Urinary bladder (tissue), 4 donors: ENCODE data around the gene HOMER1. TPM values are rescaled to one million over a fixed set of nuclear protein-coding genes. Genes with fewer than 3 reads are reported as not detected.
A peak's percentile ranks its signal among the peaks of the same experiment; 100 is the strongest.
"Not testable (repeated sequence)": the region's sequence is repeated elsewhere in the genome, so short reads cannot be mapped to it uniquely, and the experiment has no call there.

Experiments used
- DNase-seq: peaks from one replicate; pipeline ENCODE4 v3.0.0-alpha.2; 2015; ENCODE audit errors: extremely low spot score
- H3K27ac ChIP-seq: one replicate; pipeline ENCODE4 v1.5.1; 2013; ENCODE audit warnings: low read depth, mild to moderate bottlenecking, moderate library complexity
- H3K36me3 ChIP-seq: one replicate; pipeline ENCODE4 v1.6.1; 2013; ENCODE audit warnings: mild to moderate bottlenecking, moderate library complexity; ENCODE audit not compliant: insufficient read depth
- H3K4me1 ChIP-seq: one replicate; pipeline ENCODE4 v1.6.1; 2013; ENCODE audit warnings: mild to moderate bottlenecking, moderate library complexity; ENCODE audit not compliant: insufficient read depth
- H3K4me3 ChIP-seq: one replicate; pipeline ENCODE4 v1.5.1; 2013; ENCODE audit warnings: low read depth, low read length
- WGBS: extraction: QIAGEN DNeasy Blood & Tissue Kit; methylation state at CpG from one replicate; pipeline ENCODE4 v1.1.7; 2013; 5-methylcytosine and 5-hydroxymethylcytosine counted together
- polyA plus RNA-seq: library from polyadenylated mRNA; stranded (reverse); fragments of 200-250 nt; gene quantifications from one replicate; pipeline ENCODE4 v1.2.3, GENCODE V29; 2013
- total RNA-seq: library from RNA; depleted of rRNA; stranded (reverse); fragments of >200 nt; gene quantifications from one replicate; pipeline ENCODE4 v1.2.3, GENCODE V29; 2014
- donor health status: healthy with polysubstance abuse.
- donor health status: healthy.

Gene HOMER1
- total and polyA plus RNA-seq, 2 donors: 2.0 to 20.5 TPM

GRCh38 chr5:79536193-79536906 lies 22.4 kb upstream of the HOMER1 start:
- DNase-seq: no peak
- 89% methylated on average over 3 of the region's 3 CpGs for WGBS
- Histone ChIP-seq H3K36me3 (no peaks in the 10 kb centered on the region), H3K4me1 (no peaks in the 10 kb centered on the region), H3K27ac (no peak overlapping the region), H3K4me3 (no peak overlapping the region)

- Histone ChIP-seq H3K4me3 (no peak overlapping the region), H3K4me1 (no peaks in the 10 kb centered on the region), H3K36me3 (no peaks in the 10 kb centered on the region), H3K27ac (no peak overlapping the region)
- no peak for DNase-seq
- 86% methylated on average over 4 of the region's 4 CpGs for WGBS
Observed at GRCh38 chr5:79535477-79536192, 21.7 kb upstream of the HOMER1 start.

GRCh38 chr5:79529110-79529509 lies 15.2 kb upstream of the HOMER1 start:
- H3K27ac ChIP-seq: no peak overlapping the region
- WGBS: 77% methylated on average over 5 of the region's 5 CpGs
- H3K36me3 ChIP-seq: no peaks in the 10 kb centered on the region
- no peaks in the 10 kb centered on the region for H3K4me1 ChIP-seq
- no peak for DNase-seq
- no peak overlapping the region for H3K4me3 ChIP-seq

GRCh38 chr5:79527431-79527830 lies 13.5 kb upstream of the HOMER1 start:
- WGBS: 55% methylated on average over 1 of the region's 1 CpG
- no peak overlapping the region for H3K4me3 ChIP-seq
- H3K27ac ChIP-seq: no peak overlapping the region
- DNase-seq: no peak
- no peaks in the 10 kb centered on the region for H3K4me1 ChIP-seq
- no peaks in the 10 kb centered on the region for H3K36me3 ChIP-seq

- WGBS: 81% methylated on average over 5 of the region's 5 CpGs
- Histone ChIP-seq H3K36me3 (no peaks in the 10 kb centered on the region), H3K4me3 (no peak overlapping the region), H3K27ac (no peak overlapping the region), H3K4me1 (no peaks in the 10 kb centered on the region)
- DNase-seq: no peak
Observed at GRCh38 chr5:79526928-79527327, 13.0 kb upstream of the HOMER1 start.

GRCh38 chr5:79526493-79526892 lies 12.6 kb upstream of the HOMER1 start:
- Histone ChIP-seq H3K36me3 (no peaks in the 10 kb centered on the region), H3K4me1 (no peaks in the 10 kb centered on the region), H3K4me3 (no peak overlapping the region), H3K27ac (no peak overlapping the region)
- 80% methylated on average over 2 of the region's 2 CpGs for WGBS
- no peak for DNase-seq

GRCh38 chr5:79521156-79521555 lies 7.2 kb upstream of the HOMER1 start:
- Histone ChIP-seq H3K27ac (no peak overlapping the region), H3K4me1 (no peaks in the 10 kb centered on the region), H3K4me3 (no peak overlapping the region), H3K36me3 (no peaks in the 10 kb centered on the region)
- 100% methylated on average over 1 of the region's 1 CpG for WGBS
- no peak for DNase-seq

- no peak for DNase-seq
- Histone ChIP-seq H3K27ac (no peak overlapping the region), H3K4me1 (no peaks in the 10 kb centered on the region), H3K36me3 (no peaks in the 10 kb centered on the region), H3K4me3 (no peak overlapping the region)
- 74% methylated on average over 1 of the region's 1 CpG for WGBS
Observed at GRCh38 chr5:79518718-79519117, 4.8 kb upstream of the HOMER1 start.

DNA sequence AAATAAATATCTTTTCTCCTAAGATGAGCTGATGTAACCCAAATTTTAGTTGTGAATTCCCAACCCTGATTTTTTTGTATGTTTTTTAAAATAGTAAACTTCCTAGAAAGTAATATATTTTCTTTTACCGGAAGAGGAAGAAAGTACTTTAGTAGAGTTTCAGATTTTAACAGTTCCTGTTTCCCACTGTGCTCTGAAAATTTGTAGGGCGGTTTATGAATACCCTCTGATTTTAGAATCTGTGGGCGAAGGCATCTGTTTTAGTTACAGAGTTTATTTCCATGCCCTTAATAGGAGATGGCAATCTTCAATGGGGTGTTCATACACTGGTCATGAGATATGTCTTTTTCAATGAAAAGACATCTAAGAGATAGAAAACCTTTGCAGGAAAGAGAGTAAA lies 3.7 kb upstream of the HOMER1 start:
- no peak for DNase-seq
- WGBS: 72% methylated on average over 3 of the region's 3 CpGs
- Histone ChIP-seq H3K27ac (no peak overlapping the region), H3K4me1 (no peaks in the 10 kb centered on the region), H3K36me3 (no peaks in the 10 kb centered on the region), H3K4me3 (no peak overlapping the region)

DNA sequence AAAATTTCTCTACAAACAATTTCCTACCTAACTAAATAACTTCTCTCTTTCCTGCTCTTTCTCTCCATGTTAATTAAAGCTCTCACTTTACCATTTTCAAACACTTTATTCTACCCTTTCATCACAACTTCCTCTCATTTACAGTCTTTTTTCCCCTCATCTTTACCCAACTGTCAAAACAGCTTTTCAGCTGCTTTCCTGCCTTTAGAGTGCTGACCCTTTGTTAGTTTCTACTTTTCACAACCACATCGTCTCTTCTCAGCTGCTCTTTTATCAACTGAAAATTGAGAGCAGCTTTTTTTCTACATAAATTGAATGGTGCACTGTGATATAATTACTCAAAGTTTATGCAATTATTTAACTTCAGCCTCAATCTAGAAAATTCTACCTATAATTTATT lies 3.1 kb upstream of the HOMER1 start:
- WGBS: 36% methylated on average over 1 of the region's 1 CpG
- Histone ChIP-seq H3K27ac (no peak overlapping the region), H3K4me3 (no peak overlapping the region), H3K4me1 (no peaks in the 10 kb centered on the region), H3K36me3 (no peaks in the 10 kb centered on the region)
- DNase-seq: no peak

DNA sequence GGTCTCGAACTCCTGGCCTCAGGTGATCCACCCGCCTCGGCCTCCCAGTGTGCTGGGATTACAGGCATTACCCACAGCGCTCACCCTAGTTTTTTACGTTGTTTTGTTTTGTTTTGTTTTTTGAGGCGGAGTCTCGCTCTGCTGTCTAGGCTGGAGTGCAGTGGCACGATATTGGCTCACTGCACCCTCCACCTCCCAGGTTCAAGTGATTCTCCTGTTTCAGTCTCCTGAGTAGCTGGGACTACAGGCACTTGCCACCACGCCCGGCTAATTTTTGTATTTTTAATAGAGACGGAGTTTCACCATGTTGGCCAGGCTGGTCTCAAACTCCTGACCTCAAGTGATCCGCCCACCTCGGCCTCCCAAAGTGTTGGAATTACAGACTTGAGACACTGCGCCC lies 2.4 kb upstream of the HOMER1 start:
- 95% methylated on average over 14 of the region's 14 CpGs for WGBS
- not testable (repeated sequence) for H3K4me1 ChIP-seq, H3K27ac ChIP-seq, DNase-seq, H3K4me3 ChIP-seq, H3K36me3 ChIP-seq

- Histone ChIP-seq H3K36me3 (no peaks in the 10 kb centered on the region), H3K4me1 (no peaks in the 10 kb centered on the region), H3K4me3 (peak overlapping the region; percentile 74), H3K27ac (peak overlapping the region; percentile 99)
- DNase-seq: peak; percentile 89
- 2% methylated on average over 38 of the region's 38 CpGs for WGBS
Observed at GRCh38 chr5:79514391-79515105, 614 bp upstream of the HOMER1 start.

GRCh38 chr5:79513308-79513703 lies 628 bp downstream of the HOMER1 start:
- H3K27ac ChIP-seq: peak overlapping the region; percentile 99
- no peaks in the 10 kb centered on the region for H3K4me1 ChIP-seq
- 1% methylated on average over 26 of the region's 26 CpGs for WGBS
- DNase-seq: no peak
- H3K4me3 ChIP-seq: peak overlapping the region; percentile 74
- no peaks in the 10 kb centered on the region for H3K36me3 ChIP-seq
